Kidney (tissue), 14 donors: ENCODE results near the gene MIOX. TPM values are rescaled to one million over a fixed set of nuclear protein-coding genes. Genes with fewer than 3 reads are reported as not detected.

ENCODE experiments used
- DNase-seq, 5 donors: peaks; one replicate each; pipeline ENCODE4 v3.0.0-alpha.2; 2013 to 2020
- FAIRE-seq: peaks from 2 replicates; lab custom pipeline; 2012; peaks lifted over from hg19 to GRCh38; lab: Jason Lieb, UNC
- H3K27ac ChIP-seq, 2 donors: one replicate each; pipeline ENCODE4 v1.7.0; 2013; ENCODE audit warnings: low read depth in 2 of 2, low read length in 2 of 2, inconsistent platforms in 1 of 2
- H3K27me3 ChIP-seq: one replicate; pipeline ENCODE4 v1.7.1; 2013; ENCODE audit warnings: low read length, inconsistent platforms; ENCODE audit not compliant: control insufficient read depth, insufficient read depth
- H3K36me3 ChIP-seq, 3 donors: one replicate each; pipeline versions ENCODE4 v1.7.0 to v1.7.1; 2013; ENCODE audit warnings: low read length in 3 of 3, control low read depth in 1 of 3, inconsistent platforms in 1 of 3; ENCODE audit not compliant: insufficient read depth in 3 of 3, control insufficient read depth in 2 of 3
- H3K4me1 ChIP-seq, 3 donors: one replicate each; pipeline versions ENCODE4 v1.7.0 to v1.7.1; 2013; ENCODE audit warnings: low read length in 3 of 3, inconsistent platforms in 1 of 3, low read depth in 1 of 3; ENCODE audit not compliant: control insufficient read depth in 2 of 3, insufficient read depth in 2 of 3
- H3K4me3 ChIP-seq, 3 donors: one replicate each; pipeline versions ENCODE4 v1.7.0 to v1.8.1; 2013; ENCODE audit warnings: low read length in 3 of 3, control low read depth in 1 of 3, inconsistent platforms in 1 of 3
- H3K9ac ChIP-seq, 3 donors: one replicate each; pipeline versions ENCODE4 v1.7.0 to v1.7.1; 2013; ENCODE audit warnings: low read length in 3 of 3, control low read depth in 1 of 3, inconsistent platforms in 1 of 3
- H3K9me3 ChIP-seq, 3 donors: one replicate each; pipeline versions ENCODE4 v1.7.0 to v1.7.1; 2013; ENCODE audit warnings: low read length in 3 of 3, control low read depth in 1 of 3, inconsistent platforms in 1 of 3; ENCODE audit not compliant: control insufficient read depth in 2 of 3, insufficient read depth in 1 of 3
- CTCF ChIP-seq: IDR thresholded peaks from 3 replicates; pipeline ENCODE4 v1.5.1; 2012; ENCODE audit warnings: mild to moderate bottlenecking, moderate library complexity, borderline replicate concordance; ENCODE audit not compliant: insufficient read depth; ENCODE audit errors: extremely low read depth
- intact Hi-C: fragments of 100-400 bp; cut with DNase I; formaldehyde crosslinking; loops from one replicate; pipeline ENCODE4 v1.11.1; 2022
- polyA plus RNA-seq: library from polyadenylated mRNA; stranded (reverse); fragments of 350-450 nt; fragmentation: Illumina TruSeq; extraction: RNeasy Lipid Tissue Mini Kit (QIAGEN cat#74804); gene quantifications from one replicate; pipeline ENCODE4 v1.2.3, GENCODE V29; 2014; ENCODE audit warnings: low read depth, low replicate concordance; ENCODE audit not compliant: insufficient read depth
- total RNA-seq: library from RNA; stranded (reverse); fragmentation: NEBNext Ultra II Directional; extraction: Animal tissue kit (Norgen Biotek cat#: 25700); gene quantifications from one replicate; pipeline ENCODE4 v1.2.1, GENCODE V29; 2021
- donor health status: control.
- donor health status: control.
- donor health status: control.
- donor health status: control.
- donor health status: control.
- donor health status: DM: yes; HTN: yes; CAD: no.
- donor health status: Normal renal cell carcinoma (clear cell type).

MIOX gene
- total and polyA plus RNA-seq, 2 donors from 2014 or later: 3.5 to 455 TPM

GRCh38 chr22:50463188-50463900 is 23.3 kb upstream of the MIOX start:
- no peaks in the 10 kb centered on the region for H3K27me3 ChIP-seq
- H3K27ac ChIP-seq: no peak overlapping the region
- intact Hi-C loops: no loop called here
- no peak for TF ChIP-seq CTCF
- H3K9me3 ChIP-seq: no peaks in the 10 kb centered on the region
- FAIRE-seq (no peak), DNase-seq (no peak)
- no peak overlapping the region for H3K4me3 ChIP-seq
- no peak overlapping the region for H3K9ac ChIP-seq
- no peaks in the 10 kb centered on the region for H3K4me1 ChIP-seq
- peaks cover 0 to 64% (median 27%) of the 10 kb centered on the region in 3 donors for H3K36me3 ChIP-seq

GRCh38 chr22:50464451-50464850 is 22.2 kb upstream of the MIOX start:
- Histone ChIP-seq H3K27ac (no peak overlapping the region), H3K9me3 (no peaks in the 10 kb centered on the region), H3K27me3 (no peaks in the 10 kb centered on the region), H3K9ac (no peak overlapping the region), H3K4me3 (no peak overlapping the region), H3K4me1 (no peaks in the 10 kb centered on the region), H3K36me3 (peaks cover 0 to 57% (median 25%) of the 10 kb centered on the region in 3 donors)
- intact Hi-C loops: no loop called here
- TF ChIP-seq CTCF: no peak
- FAIRE-seq: no peak
- DNase-seq: no peak

- intact Hi-C loops: no loop called here
Measured at GRCh38 chr22:50465066-50465930, 21.4 kb upstream of the MIOX start.

More at GRCh38 chr22:50465066-50465930, 21.4 kb upstream of the MIOX start:
- no peak overlapping the region for H3K4me3 ChIP-seq
- no peak overlapping the region for H3K9ac ChIP-seq
- H3K9me3 ChIP-seq: no peaks in the 10 kb centered on the region
- H3K4me1 ChIP-seq: peaks cover 0 to 2% (median 0%) of the 10 kb centered on the region in 3 donors
- DNase-seq (no peak), FAIRE-seq (no peak)
- H3K36me3 ChIP-seq: peaks cover 0 to 49% (median 25%) of the 10 kb centered on the region in 3 donors
- TF ChIP-seq CTCF: no peak
- no peaks in the 10 kb centered on the region for H3K27me3 ChIP-seq
- H3K27ac ChIP-seq: no peak overlapping the region
